ENCODE data around the gene TEX22.
A peak's percentile ranks its signal among the peaks of the same experiment; 100 is the strongest.

TEX22 gene

GRCh38 chr14:105390849-105391500, 7.4 kb upstream of the TEX22 start:
- Histone ChIP-seq H3K27ac (ENCODE audit: low read length) (no peak overlapping the region), H3K4me3 (ENCODE audit: low read length) (no peak overlapping the region), H3K9me3 (ENCODE audit: control insufficient read depth, insufficient read depth, low read length) (no peaks in the 10 kb centered on the region), H3K27me3 (ENCODE audit: control insufficient read depth, insufficient read depth, low read length) (no peaks in the 10 kb centered on the region), H3K36me3 (ENCODE audit: control insufficient read depth, insufficient read depth, low read length) (peaks cover 5% of the 10 kb centered on the region; the same call in 1 of the 2 replicates), H3K4me1 (ENCODE audit: control insufficient read depth, insufficient read depth, low read length) (no peaks in the 10 kb centered on the region)
- no CpG with 5 or more reads among the region's 24 CpGs for whole genome bisulfite sequencing (ENCODE audit: insufficient coverage, insufficient read length)
- no peak for DNase-seq (ENCODE audit: low read depth, low spot score)

- Histone ChIP-seq H3K27ac (ENCODE audit: low read length) (no peak overlapping the region), H3K4me3 (ENCODE audit: low read length) (no peak overlapping the region), H3K36me3 (ENCODE audit: control insufficient read depth, insufficient read depth, low read length) (peaks cover 5% of the 10 kb centered on the region; the same call in 1 of the 2 replicates), H3K4me1 (ENCODE audit: control insufficient read depth, insufficient read depth, low read length) (no peaks in the 10 kb centered on the region), H3K9me3 (ENCODE audit: control insufficient read depth, insufficient read depth, low read length) (no peaks in the 10 kb centered on the region), H3K27me3 (ENCODE audit: control insufficient read depth, insufficient read depth, low read length) (no peaks in the 10 kb centered on the region)
- no peak for DNase-seq (ENCODE audit: low read depth, low spot score)
- WGBS (ENCODE audit: insufficient coverage, insufficient read length) = no CpG with 5 or more reads among the region's 23 CpGs
These were observed 6.8 kb upstream of the TEX22 start for GRCh38 chr14:105391541-105391940.

- no peak overlapping the region for H3K4me3 ChIP-seq (ENCODE audit: low read length)
- no peaks in the 10 kb centered on the region for H3K4me1 ChIP-seq (ENCODE audit: control insufficient read depth, insufficient read depth, low read length)
- no peaks in the 10 kb centered on the region for H3K9me3 ChIP-seq (ENCODE audit: control insufficient read depth, insufficient read depth, low read length)
- no CpG with 5 or more reads among the region's 40 CpGs for WGBS (ENCODE audit: insufficient coverage, insufficient read length)
- H3K36me3 ChIP-seq (ENCODE audit: control insufficient read depth, insufficient read depth, low read length) = peaks cover 5% of the 10 kb centered on the region; the same call in 1 of the 2 replicates
- no peak overlapping the region for H3K27ac ChIP-seq (ENCODE audit: low read length)
- H3K27me3 ChIP-seq (ENCODE audit: control insufficient read depth, insufficient read depth, low read length) = no peaks in the 10 kb centered on the region
- DNase-seq (ENCODE audit: low read depth, low spot score) = no peak
These were observed 5.9 kb upstream of the TEX22 start for GRCh38 chr14:105392131-105393090.

GRCh38 chr14:105393151-105393550, 5.2 kb upstream of the TEX22 start:
- Histone ChIP-seq H3K9me3 (ENCODE audit: control insufficient read depth, insufficient read depth, low read length) (no peaks in the 10 kb centered on the region), H3K36me3 (ENCODE audit: control insufficient read depth, insufficient read depth, low read length) (peaks cover 3% of the 10 kb centered on the region; the same call in 1 of the 2 replicates), H3K27ac (ENCODE audit: low read length) (no peak overlapping the region), H3K4me3 (ENCODE audit: low read length) (no peak overlapping the region), H3K4me1 (ENCODE audit: control insufficient read depth, insufficient read depth, low read length) (no peaks in the 10 kb centered on the region), H3K27me3 (ENCODE audit: control insufficient read depth, insufficient read depth, low read length) (no peaks in the 10 kb centered on the region)
- DNase-seq (ENCODE audit: low read depth, low spot score) = no peak
- no CpG with 5 or more reads among the region's 14 CpGs for WGBS (ENCODE audit: insufficient coverage, insufficient read length)

- Histone ChIP-seq H3K9me3 (ENCODE audit: control insufficient read depth, insufficient read depth, low read length) (peaks cover 3% of the 10 kb centered on the region; the same call in 1 of the 2 replicates), H3K4me3 (ENCODE audit: low read length) (no peak overlapping the region), H3K27ac (ENCODE audit: low read length) (no peak overlapping the region), H3K4me1 (ENCODE audit: control insufficient read depth, insufficient read depth, low read length) (peaks cover 5% of the 10 kb centered on the region), H3K36me3 (ENCODE audit: control insufficient read depth, insufficient read depth, low read length) (peaks cover 5% of the 10 kb centered on the region; the same call in 1 of the 2 replicates), H3K27me3 (ENCODE audit: control insufficient read depth, insufficient read depth, low read length) (no peaks in the 10 kb centered on the region)
- no CpG with 5 or more reads among the region's 25 CpGs for WGBS (ENCODE audit: insufficient coverage, insufficient read length)
- no peak for DNase-seq (ENCODE audit: low read depth, low spot score)
These were observed 3.4 kb upstream of the TEX22 start for GRCh38 chr14:105394714-105395537.

GRCh38 chr14:105395538-105395854, 2.8 kb upstream of the TEX22 start:
- DNase-seq (ENCODE audit: low read depth, low spot score) = no peak
- H3K27me3 ChIP-seq (ENCODE audit: control insufficient read depth, insufficient read depth, low read length) = no peaks in the 10 kb centered on the region
- no CpG with 5 or more reads among the region's 8 CpGs for WGBS (ENCODE audit: insufficient coverage, insufficient read length)
- H3K27ac ChIP-seq (ENCODE audit: low read length) = no peak overlapping the region
- peaks cover 5% of the 10 kb centered on the region for H3K4me1 ChIP-seq (ENCODE audit: control insufficient read depth, insufficient read depth, low read length)
- H3K9me3 ChIP-seq (ENCODE audit: control insufficient read depth, insufficient read depth, low read length) = peaks cover 3% of the 10 kb centered on the region
- peaks cover 7% of the 10 kb centered on the region for H3K36me3 ChIP-seq (ENCODE audit: control insufficient read depth, insufficient read depth, low read length)
- no peak overlapping the region for H3K4me3 ChIP-seq (ENCODE audit: low read length)

GRCh38 chr14:105397350-105397931, 897 bp upstream of the TEX22 start:
- Histone ChIP-seq H3K27me3 (ENCODE audit: control insufficient read depth, insufficient read depth, low read length) (no peaks in the 10 kb centered on the region), H3K4me3 (ENCODE audit: low read length) (no peak overlapping the region), H3K27ac (ENCODE audit: low read length) (no peak overlapping the region), H3K9me3 (ENCODE audit: control insufficient read depth, insufficient read depth, low read length) (peaks cover 5% of the 10 kb centered on the region), H3K36me3 (ENCODE audit: control insufficient read depth, insufficient read depth, low read length) (peaks cover 12% of the 10 kb centered on the region), H3K4me1 (ENCODE audit: control insufficient read depth, insufficient read depth, low read length) (peaks cover 5% of the 10 kb centered on the region)
- WGBS (ENCODE audit: insufficient coverage, insufficient read length) = no CpG with 5 or more reads among the region's 13 CpGs
- DNase-seq (ENCODE audit: low read depth, low spot score) = no peak

GRCh38 chr14:105398726-105399465, 558 bp downstream of the TEX22 start:
- peak overlapping the region; percentile 54 for H3K4me3 ChIP-seq (ENCODE audit: low read length)
- H3K27ac ChIP-seq (ENCODE audit: low read length) = no peak overlapping the region
- H3K9me3 ChIP-seq (ENCODE audit: control insufficient read depth, insufficient read depth, low read length) = peaks cover 5% of the 10 kb centered on the region
- DNase-seq (ENCODE audit: low read depth, low spot score) = no peak
- H3K27me3 ChIP-seq (ENCODE audit: control insufficient read depth, insufficient read depth, low read length) = no peaks in the 10 kb centered on the region
- peaks cover 5% of the 10 kb centered on the region for H3K4me1 ChIP-seq (ENCODE audit: control insufficient read depth, insufficient read depth, low read length)
- WGBS (ENCODE audit: insufficient coverage, insufficient read length) = no CpG with 5 or more reads among the region's 41 CpGs
- peaks cover 9% of the 10 kb centered on the region for H3K36me3 ChIP-seq (ENCODE audit: control insufficient read depth, insufficient read depth, low read length)

GRCh38 chr14:105399466-105399775, 1.1 kb downstream of the TEX22 start:
- no peak for DNase-seq (ENCODE audit: low read depth, low spot score)
- no CpG with 5 or more reads among the region's 8 CpGs for WGBS (ENCODE audit: insufficient coverage, insufficient read length)
- no peak overlapping the region for H3K27ac ChIP-seq (ENCODE audit: low read length)
- peaks cover 5% of the 10 kb centered on the region for H3K4me1 ChIP-seq (ENCODE audit: control insufficient read depth, insufficient read depth, low read length)
- H3K9me3 ChIP-seq (ENCODE audit: control insufficient read depth, insufficient read depth, low read length) = peaks cover 5% of the 10 kb centered on the region
- H3K36me3 ChIP-seq (ENCODE audit: control insufficient read depth, insufficient read depth, low read length) = peaks cover 9% of the 10 kb centered on the region
- H3K27me3 ChIP-seq (ENCODE audit: control insufficient read depth, insufficient read depth, low read length) = no peaks in the 10 kb centered on the region
- H3K4me3 ChIP-seq (ENCODE audit: low read length) = no peak overlapping the region

All from iPS DF 6.9 (cell line).